NCI-H2107 (cell line): Measurements from ENCODE around the gene CACNA1C.

Experiments used
- DNase-seq: peaks from one replicate; lab custom pipeline; 2025; lab: John Stamatoyannopoulos, UW

The CACNA1C gene

GRCh38 chr12:2140858-2141519 lies 88.2 kb downstream of the CACNA1C start:
- DNase-seq, result no peak

GRCh38 chr12:2142068-2142467 lies 89.3 kb downstream of the CACNA1C start:
- DNase-seq, result no peak

GRCh38 chr12:2144951-2145350 lies 92.2 kb downstream of the CACNA1C start:
- DNase-seq, result no peak

GRCh38 chr12:2145433-2145998 lies 92.7 kb downstream of the CACNA1C start:
- DNase-seq, result no peak

- DNase-seq, result no peak
Measured at GRCh38 chr12:2147335-2147734, 94.5 kb downstream of the CACNA1C start.

GRCh38 chr12:2149091-2149490 lies 96.3 kb downstream of the CACNA1C start:
- no peak for DNase-seq

GRCh38 chr12:2150833-2151232 lies 98.0 kb downstream of the CACNA1C start:
- DNase-seq, result no peak

- no peak for DNase-seq
Measured at GRCh38 chr12:2151391-2151790, 98.6 kb downstream of the CACNA1C start.

- DNase-seq, result no peak
Measured at GRCh38 chr12:2152134-2152533, 99.3 kb downstream of the CACNA1C start.

- no peak for DNase-seq
Measured at GRCh38 chr12:2154050-2154449, 101.3 kb downstream of the CACNA1C start.

GRCh38 chr12:2154521-2154920 lies 101.7 kb downstream of the CACNA1C start:
- DNase-seq, result no peak

- DNase-seq, result no peak
Measured at GRCh38 chr12:2156333-2156732, 103.5 kb downstream of the CACNA1C start.

- DNase-seq, result no peak
Measured at GRCh38 chr12:2160043-2160442, 107.3 kb downstream of the CACNA1C start.

- no peak for DNase-seq
Measured at GRCh38 chr12:2161473-2161872, 108.7 kb downstream of the CACNA1C start.

- no peak for DNase-seq
Measured at GRCh38 chr12:2163177-2163941, 110.6 kb downstream of the CACNA1C start.

GRCh38 chr12:2165021-2165420 lies 112.2 kb downstream of the CACNA1C start:
- no peak for DNase-seq

GRCh38 chr12:2165927-2166326 lies 113.1 kb downstream of the CACNA1C start:
- no peak for DNase-seq

GRCh38 chr12:2166696-2167095 lies 113.9 kb downstream of the CACNA1C start:
- DNase-seq, result no peak

- DNase-seq, result no peak
Measured at GRCh38 chr12:2167231-2167630, 114.4 kb downstream of the CACNA1C start.

GRCh38 chr12:2168808-2169207 lies 116.0 kb downstream of the CACNA1C start:
- no peak for DNase-seq

GRCh38 chr12:2169489-2169888 lies 116.7 kb downstream of the CACNA1C start:
- DNase-seq, result no peak

- DNase-seq, result no peak
Measured at GRCh38 chr12:2169940-2170339, 117.2 kb downstream of the CACNA1C start.

GRCh38 chr12:2170376-2170775 lies 117.6 kb downstream of the CACNA1C start:
- no peak for DNase-seq
